CD14-positive monocyte (primary cell): Measurements from ENCODE around the gene RTCA. TPM values are rescaled to one million over a fixed set of nuclear protein-coding genes. Genes with fewer than 3 reads are reported as not detected.
"Not testable (repeated sequence)": the region's sequence is repeated elsewhere in the genome, so short reads cannot be mapped to it uniquely, and the experiment has no call there.

Experiments used
- DNase-seq, 3 donors: peaks; one replicate each; pipeline ENCODE4 v3.0.0-alpha.2; 2011 to 2022
- H2AFZ ChIP-seq: 2 replicates; pipeline ENCODE4 v1.6.0; 2012; ENCODE audit warnings: mild to moderate bottlenecking, low read depth, low read length, inconsistent platforms; ENCODE audit not compliant: insufficient read depth, poor library complexity, severe bottlenecking
- H3K27ac ChIP-seq, 2 donors: 1 replicate in 1 of 2; 2 replicates in 1 of 2; pipeline ENCODE4 v1.5.1; 2012 to 2013; ENCODE audit warnings: low read length in 2 of 2, control low read depth in 1 of 2, inconsistent platforms in 1 of 2, low read depth in 1 of 2, mild to moderate bottlenecking in 1 of 2
- H3K27me3 ChIP-seq, 2 donors: one replicate each; pipeline versions ENCODE4 v1.6.0 to v1.6.1; 2011 to 2013; ENCODE audit warnings: low read length in 2 of 2; ENCODE audit not compliant: control insufficient read depth in 2 of 2, insufficient read depth in 2 of 2
- H3K36me3 ChIP-seq, 2 donors: replicated peaks in 1 of 2; 1 replicate in 1 of 2; 2 replicates in 1 of 2; pipeline versions ENCODE4 v1.5.1 to v1.6.1; 2012 to 2013; ENCODE audit warnings: low read length in 2 of 2, control low read depth in 1 of 2, inconsistent platforms in 1 of 2, mild to moderate bottlenecking in 1 of 2; ENCODE audit not compliant: insufficient read depth in 2 of 2, control insufficient read depth in 1 of 2
- H3K4me1 ChIP-seq, 2 donors: 1 replicate in 1 of 2; 2 replicates in 1 of 2; pipeline versions ENCODE4 v1.5.1 to v1.6.1; 2012 to 2013; ENCODE audit warnings: low read length in 2 of 2, control low read depth in 1 of 2, inconsistent platforms in 1 of 2, mild to moderate bottlenecking in 1 of 2, moderate library complexity in 1 of 2; ENCODE audit not compliant: insufficient read depth in 2 of 2, control insufficient read depth in 1 of 2
- H3K4me2 ChIP-seq: replicated peaks from 2 replicates; pipeline ENCODE3; 2012; ENCODE audit warnings: low read length, moderate library complexity, mild to moderate bottlenecking; ENCODE audit not compliant: poor library complexity, severe bottlenecking; ENCODE audit errors: extremely low read depth
- H3K4me3 ChIP-seq, 3 experiments: fragments of 200-600 bp in 1 of 3; sonication (generic) in 1 of 3; replicated peaks in 1 of 3; 1 replicate in 2 of 3; 2 replicates in 1 of 3; pipeline ENCODE4 v1.5.1; 2011 to 2013; ENCODE audit warnings: low read length in 3 of 3, mild to moderate bottlenecking in 3 of 3, control low read depth in 2 of 3, low read depth in 2 of 3, inconsistent platforms in 1 of 3, moderate library complexity in 1 of 3
- H3K79me2 ChIP-seq: 2 replicates; pipeline ENCODE4 v1.6.0; 2012; ENCODE audit warnings: mild to moderate bottlenecking, control low read depth, inconsistent platforms, low read length, moderate library complexity; ENCODE audit not compliant: insufficient read depth
- H3K9ac ChIP-seq: 2 replicates; pipeline ENCODE4 v1.6.0; 2017; ENCODE audit warnings: low read length, mild to moderate bottlenecking; ENCODE audit not compliant: insufficient read depth, poor library complexity, severe bottlenecking
- H3K9me3 ChIP-seq, 2 donors: replicated peaks in 1 of 2; 1 replicate in 1 of 2; 2 replicates in 1 of 2; pipeline versions ENCODE4 v1.5.1 to v1.6.1; 2012 to 2013; ENCODE audit warnings: low read length in 2 of 2, control low read depth in 1 of 2; ENCODE audit not compliant: control insufficient read depth in 1 of 2, insufficient read depth in 1 of 2
- H4K20me1 ChIP-seq: 2 replicates; pipeline ENCODE4 v1.6.0; 2012; ENCODE audit warnings: mild to moderate bottlenecking, low read length, control low read depth, moderate library complexity; ENCODE audit not compliant: insufficient read depth
- H3K27ac Mint-ChIP-seq, 7 donors: one replicate each; pipeline ENCODE4 v1.8.0; 2020; ENCODE audit warnings: mild to moderate bottlenecking in 7 of 7, mixed read lengths in 7 of 7, moderate library complexity in 6 of 7, inconsistent platforms in 2 of 7
- H3K27me3 Mint-ChIP-seq, 3 donors: one replicate each; pipeline ENCODE4 v1.8.0; 2021 to 2022; ENCODE audit warnings: low read depth in 3 of 3, mild to moderate bottlenecking in 3 of 3, mixed read lengths in 3 of 3, moderate library complexity in 3 of 3, inconsistent platforms in 1 of 3
- H3K36me3 Mint-ChIP-seq, 2 donors: one replicate each; pipeline ENCODE4 v1.8.0; 2020; ENCODE audit warnings: mixed read lengths in 2 of 2, inconsistent platforms in 1 of 2, mild to moderate bottlenecking in 1 of 2
- H3K4me1 Mint-ChIP-seq: one replicate; pipeline ENCODE4 v1.8.0; 2020; ENCODE audit warnings: mild to moderate bottlenecking, mixed read lengths
- H3K4me3 Mint-ChIP-seq, 2 donors: one replicate each; pipeline ENCODE4 v1.8.0; 2020; ENCODE audit warnings: mild to moderate bottlenecking in 2 of 2, mixed read lengths in 2 of 2, moderate library complexity in 1 of 2
- H3K9me3 Mint-ChIP-seq, 7 donors: one replicate each; pipeline ENCODE4 v1.8.0; 2020 to 2022; ENCODE audit warnings: mixed read lengths in 7 of 7, mild to moderate bottlenecking in 6 of 7, moderate library complexity in 6 of 7, inconsistent platforms in 2 of 7
- CTCF ChIP-seq: fragments of 200-600 bp; IDR thresholded peaks from one replicate; pipeline ENCODE4 v1.8.0; 2022; ENCODE audit warnings: antibody characterized with exemption, mild to moderate bottlenecking
- WGBS: methylation state at CpG from one replicate; pipeline ENCODE4 v1.1.5; 2013; ENCODE audit warnings: missing lambda C conversion rate; ENCODE audit not compliant: insufficient coverage; 5-methylcytosine and 5-hydroxymethylcytosine counted together
- intact Hi-C, 2 donors: fragments of 100-400 bp; cut with micrococcal nuclease; formaldehyde crosslinking; loops; one replicate each; pipeline versions ENCODE4 v1.15.0 to v1.15.1; 2023
- polyA plus RNA-seq, 3 donors: library from polyadenylated mRNA; depleted of rRNA in 1 of 3; unstranded in 2 of 3; stranded (reverse) in 1 of 3; fragments of 300-500 nt in 2 of 3; fragments of >200 nt in 1 of 3; fragmentation: Illumina TruSeq in 2 of 3; gene quantifications; 1 replicate in 2 of 3; 2 replicates in 1 of 3; pipeline ENCODE4 v1.2.3, GENCODE V29; 2012 to 2021

RTCA gene
- polyA plus RNA-seq, 3 donors: 11.7 to 18.3 (median 17.9) TPM

- Histone ChIP-seq H3K27me3 (no peaks in the 10 kb centered on the region), H3K4me3 (no peak overlapping the region), H3K9me3 (no peaks in the 10 kb centered on the region), H3K27ac (no peak overlapping the region), H3K36me3 (no peaks in the 10 kb centered on the region), H3K4me1 (peaks cover 12 to 18% of the 10 kb centered on the region in 2 donors), H4K20me1 (no peaks in the 10 kb centered on the region), H3K79me2 (peaks cover 10% of the 10 kb centered on the region), H3K4me2 (no peak overlapping the region), H3K9ac (no peak overlapping the region), H2AFZ (no peak overlapping the region)
- Mint-ChIP-seq H3K27ac (no peak overlapping the region), H3K36me3 (no peaks in the 10 kb centered on the region), H3K27me3 (peaks cover 0 to 2% (median 1%) of the 10 kb centered on the region in 3 donors), H3K9me3 (peaks cover 0 to 4% (median 0%) of the 10 kb centered on the region in 7 donors), H3K4me1 (peaks cover 10% of the 10 kb centered on the region), H3K4me3 (no peak overlapping the region)
- no peak for TF ChIP-seq CTCF
- WGBS: 43% methylated on average over 5 of the region's 10 CpGs
- intact Hi-C loops: no loop called here
- no peak for DNase-seq
Observed at GRCh38 chr1:100253552-100253951, 12.5 kb upstream of the RTCA start.

GRCh38 chr1:100256273-100256672 lies 9.7 kb upstream of the RTCA start:
- intact Hi-C loops, H4K20me1 ChIP-seq, H3K4me2 ChIP-seq, DNase-seq, H3K9me3 ChIP-seq, H3K9ac ChIP-seq, H3K36me3 Mint-ChIP-seq, H3K4me1 ChIP-seq, H3K27ac Mint-ChIP-seq, H2AFZ ChIP-seq, H3K27me3 Mint-ChIP-seq, H3K27ac ChIP-seq, H3K36me3 ChIP-seq, H3K79me2 ChIP-seq, H3K27me3 ChIP-seq, H3K4me3 ChIP-seq, H3K4me3 Mint-ChIP-seq: not testable (repeated sequence)
- peaks cover 0 to 20% (median 12%) of the 10 kb centered on the region in 7 donors for H3K9me3 Mint-ChIP-seq
- 96% methylated on average over 5 of the region's 5 CpGs for WGBS
- H3K4me1 Mint-ChIP-seq: peaks cover 10% of the 10 kb centered on the region

- H3K27me3 Mint-ChIP-seq, intact Hi-C loops: not testable (repeated sequence)
- WGBS: no CpG with 5 or more reads among the region's 6 CpGs
Observed at GRCh38 chr1:100258427-100258826, 7.6 kb upstream of the RTCA start.

More at GRCh38 chr1:100258427-100258826, 7.6 kb upstream of the RTCA start:
- H3K79me2 ChIP-seq, DNase-seq, H2AFZ ChIP-seq, H3K4me3 Mint-ChIP-seq, H3K9me3 ChIP-seq, H3K36me3 Mint-ChIP-seq, H4K20me1 ChIP-seq, H3K9ac ChIP-seq, H3K36me3 ChIP-seq, H3K4me2 ChIP-seq, H3K27ac Mint-ChIP-seq, H3K4me1 ChIP-seq, H3K27me3 ChIP-seq, H3K4me3 ChIP-seq, H3K27ac ChIP-seq: not testable (repeated sequence)
- Mint-ChIP-seq H3K4me1 (peaks cover 10% of the 10 kb centered on the region), H3K9me3 (peaks cover 3 to 26% (median 18%) of the 10 kb centered on the region in 7 donors)
